Pericardium fibroblast (primary cell): ENCODE data around the gene TTC31. TPM values are rescaled to one million over a fixed set of nuclear protein-coding genes. Genes with fewer than 3 reads are reported as not detected.

Experiments
- total RNA-seq: library from RNA; depleted of rRNA; stranded (reverse); fragments of >200 nt; gene quantifications from 2 replicates; pipeline ENCODE4 v1.2.3, GENCODE V29; 2015

Gene TTC31
- 15.4 and 15.5 TPM in 2 replicates for total RNA-seq

GRCh38 chr2:74482801-74483674 is at the start of gene TTC31, which contains the start of gene CCDC142:
Gene TTC31, plus strand, starts transcription at chr2:74483081. Its CDS starts 15 bp downstream, at chr2:74483096.
Gene CCDC142, minus strand, starts transcription at chr2:74482998. Its CDS starts 161 bp downstream, at chr2:74482837.

GRCh38 chr2:74441690-74442482 is 41.0 kb upstream of the TTC31 start, which contains the start of gene RTKN:
Gene RTKN, minus strand, starts transcription at chr2:74441937. Its CDS starts 121 bp downstream, at chr2:74441816.

GRCh38 chr2:74454654-74455511 is 28.0 kb upstream of the TTC31 start, which contains the start of gene INO80B:
Gene INO80B, plus strand, starts transcription at chr2:74455087. Its CDS starts 30 bp downstream, at chr2:74455117.

GRCh38 chr2:74458132-74458937 is 24.5 kb upstream of the TTC31 start, which contains the start of gene WBP1:
Gene WBP1, plus strand, starts transcription at chr2:74458438. Its CDS starts 165 bp downstream, at chr2:74458603.

GRCh38 chr2:74472086-74472944 is 10.6 kb upstream of the TTC31 start, which contains the start of gene MRPL53:
Gene MRPL53, minus strand, starts transcription at chr2:74472680. Its CDS starts 20 bp downstream, at chr2:74472660.

GRCh38 chr2:74499267-74499939 is 16.5 kb downstream of the TTC31 start, which contains the start of gene LBX2:
Gene LBX2, minus strand, starts transcription at chr2:74499603. Its CDS starts 66 bp downstream, at chr2:74499537.

GRCh38 chr2:74507145-74507925 is 24.5 kb downstream of the TTC31 start, which contains the start of gene PCGF1:
Gene PCGF1, minus strand, starts transcription at chr2:74507695. Its CDS starts 27 bp downstream, at chr2:74507668.

GRCh38 chr2:74514368-74515270 is 31.7 kb downstream of the TTC31 start, which contains the start of gene TLX2:
Gene TLX2, plus strand, starts transcription at chr2:74514450. Its CDS starts 357 bp downstream, at chr2:74514807.

GRCh38 chr2:74525717-74526648 is 43.1 kb downstream of the TTC31 start, which contains the start of gene DQX1:
Gene DQX1, minus strand, starts transcription at chr2:74526231. Its CDS starts 502 bp downstream, at chr2:74525729.

GRCh38 chr2:74529357-74530238 is 46.7 kb downstream of the TTC31 start, which contains the start of the genes AUP1 and HTRA2:
Gene AUP1, minus strand, starts transcription at chr2:74529706. Its CDS starts 77 bp downstream, at chr2:74529629.
Gene HTRA2, plus strand, starts transcription at chr2:74529933. Its CDS starts 74 bp downstream, at chr2:74530007.

